NCI-H226 (cell line): ENCODE measurements around the gene HCRTR1.

Experiments
- DNase-seq: peaks from one replicate; pipeline ENCODE4 v3.0.0-alpha.2; 2015

HCRTR1 gene

GRCh38 chr1:31627301-31627929 lies 9.9 kb downstream of the HCRTR1 start:
- DNase-seq: no peak

- DNase-seq: no peak
Measured at GRCh38 chr1:31627930-31628559, 10.6 kb downstream of the HCRTR1 start.

- no peak for DNase-seq
Measured at GRCh38 chr1:31628931-31629556, 11.6 kb downstream of the HCRTR1 start.

GRCh38 chr1:31632649-31633048 lies 15.2 kb downstream of the HCRTR1 start:
- no peak for DNase-seq

- no peak for DNase-seq
Measured at GRCh38 chr1:31633117-31633516, 15.6 kb downstream of the HCRTR1 start.

- no peak for DNase-seq
Measured at GRCh38 chr1:31637915-31638673, 20.6 kb downstream of the HCRTR1 start.

GRCh38 chr1:31639543-31639942 lies 22.1 kb downstream of the HCRTR1 start:
- peak; percentile 56 for DNase-seq

- DNase-seq: no peak
Measured at GRCh38 chr1:31640179-31640578, 22.7 kb downstream of the HCRTR1 start.

- no peak for DNase-seq
Measured at GRCh38 chr1:31640964-31641363, 23.5 kb downstream of the HCRTR1 start.

GRCh38 chr1:31642366-31642765 lies 24.9 kb downstream of the HCRTR1 start:
- no peak for DNase-seq

- DNase-seq: no peak
Measured at GRCh38 chr1:31642897-31643296, 25.4 kb downstream of the HCRTR1 start.

GRCh38 chr1:31643976-31644559 lies 26.6 kb downstream of the HCRTR1 start:
- no peak for DNase-seq

GRCh38 chr1:31644560-31645273 lies 27.2 kb downstream of the HCRTR1 start, which contains the start of gene PEF1:
Gene PEF1, minus strand, starts transcription at chr1:31644876. Its CDS starts 12 bp downstream, at chr1:31644864.
- DNase-seq: peak; percentile 98

- DNase-seq: no peak
Measured at GRCh38 chr1:31645274-31645568, 27.7 kb downstream of the HCRTR1 start.

GRCh38 chr1:31646259-31646960 lies 28.9 kb downstream of the HCRTR1 start:
- DNase-seq: no peak

- no peak for DNase-seq
Measured at GRCh38 chr1:31647106-31647505, 29.6 kb downstream of the HCRTR1 start.

GRCh38 chr1:31648190-31648589 lies 30.7 kb downstream of the HCRTR1 start:
- no peak for DNase-seq

GRCh38 chr1:31648641-31649357 lies 31.3 kb downstream of the HCRTR1 start:
- DNase-seq: no peak

GRCh38 chr1:31650161-31651088 lies 32.9 kb downstream of the HCRTR1 start:
- DNase-seq: no peak

- DNase-seq: no peak
Measured at GRCh38 chr1:31651089-31651420, 33.6 kb downstream of the HCRTR1 start.
